Activated CD8-positive, alpha-beta T cell treated with anti-CD3 and anti-CD28 coated beads for 36 hours (primary cell): ENCODE measurements around the gene UBQLNL. TPM values are rescaled to one million over a fixed set of nuclear protein-coding genes. Genes with fewer than 3 reads are reported as not detected.

ENCODE experiments used
- ATAC-seq: fragments of 200-7000 bp; cut with Tn5 transposase; one replicate; pipeline ENCODE4 v1.10.0; 2021; ENCODE audit warnings: mild to moderate bottlenecking, moderate library complexity
- CTCF ChIA-PET: fragments of 350-600 bp; sonication (Branson Sonifier 250); formaldehyde crosslinking; loops from one replicate; lab custom pipeline; 2021; ENCODE audit warnings: antibody characterized with exemption; lab: Charles Lee
- POLR2A ChIA-PET: fragments of 350-600 bp; sonication (Branson Sonifier 250); formaldehyde crosslinking; loops from one replicate; lab custom pipeline; 2021; ENCODE audit warnings: antibody characterized with exemption; lab: Charles Lee
- DNase-seq: peaks from one replicate; pipeline ENCODE4 v3.0.0-alpha.2; 2020
- H3K27ac Mint-ChIP-seq: one replicate; pipeline ENCODE4 v1.8.0; 2021; ENCODE audit warnings: mild to moderate bottlenecking, mixed read lengths
- H3K27me3 Mint-ChIP-seq: one replicate; pipeline ENCODE4 v1.8.0; 2021; ENCODE audit warnings: mixed read lengths
- H3K36me3 Mint-ChIP-seq: one replicate; pipeline ENCODE4 v1.8.0; 2021; ENCODE audit warnings: low read depth, mixed read lengths
- H3K4me1 Mint-ChIP-seq: one replicate; pipeline ENCODE4 v1.8.0; 2021; ENCODE audit warnings: low read depth, mixed read lengths
- H3K4me3 Mint-ChIP-seq: one replicate; pipeline ENCODE4 v1.8.0; 2021; ENCODE audit warnings: mild to moderate bottlenecking, moderate library complexity, mixed read lengths
- H3K9me3 Mint-ChIP-seq: one replicate; pipeline ENCODE4 v1.8.0; 2021; ENCODE audit warnings: mixed read lengths
- CTCF ChIP-seq: fragments of 200-600 bp; IDR thresholded peaks from one replicate; pipeline ENCODE4 v1.8.0; 2022; ENCODE audit warnings: antibody characterized with exemption, mild to moderate bottlenecking
- intact Hi-C: fragments of 100-400 bp; cut with micrococcal nuclease; formaldehyde crosslinking; loops from one replicate; pipeline ENCODE4 v1.10.0; 2022
- total RNA-seq, 2 experiments: library from RNA; stranded (reverse); gene quantifications; one replicate each; pipeline ENCODE4 v1.2.3, GENCODE V29; 2021

The UBQLNL gene, protein sequence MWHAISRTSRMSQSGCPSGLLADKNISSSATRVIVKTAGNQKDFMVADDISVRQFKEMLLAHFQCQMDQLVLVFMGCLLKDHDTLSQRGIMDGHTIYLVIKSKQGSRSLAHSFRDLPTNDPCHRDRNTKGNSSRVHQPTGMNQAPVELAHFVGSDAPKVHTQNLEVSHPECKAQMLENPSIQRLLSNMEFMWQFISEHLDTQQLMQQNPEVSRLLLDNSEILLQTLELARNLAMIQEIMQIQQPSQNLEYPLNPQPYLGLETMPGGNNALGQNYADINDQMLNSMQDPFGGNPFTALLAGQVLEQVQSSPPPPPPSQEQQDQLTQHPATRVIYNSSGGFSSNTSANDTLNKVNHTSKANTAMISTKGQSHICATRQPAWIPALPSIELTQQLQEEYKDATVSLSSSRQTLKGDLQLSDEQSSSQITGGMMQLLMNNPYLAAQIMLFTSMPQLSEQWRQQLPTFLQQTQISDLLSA
- total RNA-seq, result under 1 TPM in 1 of 2 experiments, not detected in 1; 0.25 TPM

DNA sequence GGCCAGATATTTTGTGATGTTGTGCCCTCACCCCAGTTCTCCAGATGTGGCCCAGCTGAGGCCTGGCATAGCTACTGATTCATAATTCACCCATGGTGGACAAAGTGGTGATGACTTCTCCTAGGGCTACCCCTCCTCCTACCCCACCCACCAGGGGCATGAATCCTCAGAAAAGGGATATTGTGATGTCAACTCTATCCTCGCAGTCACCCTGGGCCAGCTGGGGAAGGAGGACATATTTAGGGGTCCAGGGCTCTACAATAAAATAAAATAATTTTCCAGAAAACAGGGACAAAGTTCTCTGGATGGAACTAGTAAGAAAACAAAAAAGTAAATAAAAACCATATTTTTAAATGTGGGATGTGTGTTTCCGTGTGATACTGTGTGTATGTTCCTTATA is at the start of gene UBQLNL:
UBQLNL (minus strand) TSS at position 101 of the 400 bp plus-strand sequence. CDS start 258 bp downstream, outside the sequence.
- DNase-seq (no peak), ATAC-seq (no peak)
- ChIA-PET CTCF (no interaction called here), POLR2A (no interaction called here)
- TF ChIP-seq CTCF, result no peak
- Mint-ChIP-seq H3K9me3 (no peaks in the 10 kb centered on the region), H3K27me3 (peaks cover 2% of the 10 kb centered on the region), H3K36me3 (no peaks in the 10 kb centered on the region), H3K4me1 (no peaks in the 10 kb centered on the region), H3K27ac (no peak within 1 kb of the TSS), H3K4me3 (no peak within 1 kb of the TSS)
- intact Hi-C loops, result no loop called here

- H3K4me1 Mint-ChIP-seq, result peaks cover 5% of the 10 kb centered on the region
- DNase-seq, result no peak
- intact Hi-C loops, result no loop called here
These were observed 47.9 kb upstream of the UBQLNL start for GRCh38 chr11:5564259-5565019.

DNA sequence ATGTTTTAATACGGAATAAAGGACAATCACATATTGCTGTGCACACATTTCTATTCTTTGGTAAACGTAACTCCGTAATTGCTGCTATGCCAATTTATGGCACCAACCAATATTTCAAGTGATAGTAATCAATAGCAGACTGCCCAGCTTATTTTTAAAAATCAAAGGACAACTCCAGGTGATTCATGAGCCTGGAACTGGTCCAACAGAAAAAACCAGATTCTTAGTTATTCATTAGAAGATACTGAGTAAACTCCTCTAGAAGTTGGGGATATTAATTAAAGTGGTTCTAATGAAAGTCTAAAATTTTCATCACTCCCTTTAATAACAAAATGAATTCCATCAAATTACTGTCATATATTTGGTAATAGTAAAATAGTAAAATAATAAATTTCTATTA is 41.3 kb upstream of the UBQLNL start:
- no peaks in the 10 kb centered on the region for H3K4me1 Mint-ChIP-seq
- ATAC-seq (no peak), DNase-seq (no peak)
- no peak overlapping the region for H3K4me3 Mint-ChIP-seq
- ChIA-PET POLR2A (no interaction called here), CTCF (no interaction called here)
- TF ChIP-seq CTCF, result no peak
- H3K27ac Mint-ChIP-seq, result no peak overlapping the region
- no peaks in the 10 kb centered on the region for H3K9me3 Mint-ChIP-seq
- peaks cover 5% of the 10 kb centered on the region for H3K27me3 Mint-ChIP-seq
- intact Hi-C loops, result no loop called here
- no peaks in the 10 kb centered on the region for H3K36me3 Mint-ChIP-seq

More at GRCh38 chr11:5564259-5565019, 47.9 kb upstream of the UBQLNL start:
- CTCF ChIA-PET, result interaction anchor here (1.5 kb wide), 1 partner anchor 88 kb away, joined by 3 read pairs; no protein-coding TSS in a partner anchor
- TF ChIP-seq CTCF, result no peak
- Mint-ChIP-seq H3K27ac (no peak overlapping the region), H3K4me3 (no peak overlapping the region), H3K36me3 (no peaks in the 10 kb centered on the region), H3K27me3 (no peaks in the 10 kb centered on the region), H3K9me3 (peaks cover 2% of the 10 kb centered on the region)
- ATAC-seq, result peak; percentile 62
- POLR2A ChIA-PET, result no interaction called here

DNA sequence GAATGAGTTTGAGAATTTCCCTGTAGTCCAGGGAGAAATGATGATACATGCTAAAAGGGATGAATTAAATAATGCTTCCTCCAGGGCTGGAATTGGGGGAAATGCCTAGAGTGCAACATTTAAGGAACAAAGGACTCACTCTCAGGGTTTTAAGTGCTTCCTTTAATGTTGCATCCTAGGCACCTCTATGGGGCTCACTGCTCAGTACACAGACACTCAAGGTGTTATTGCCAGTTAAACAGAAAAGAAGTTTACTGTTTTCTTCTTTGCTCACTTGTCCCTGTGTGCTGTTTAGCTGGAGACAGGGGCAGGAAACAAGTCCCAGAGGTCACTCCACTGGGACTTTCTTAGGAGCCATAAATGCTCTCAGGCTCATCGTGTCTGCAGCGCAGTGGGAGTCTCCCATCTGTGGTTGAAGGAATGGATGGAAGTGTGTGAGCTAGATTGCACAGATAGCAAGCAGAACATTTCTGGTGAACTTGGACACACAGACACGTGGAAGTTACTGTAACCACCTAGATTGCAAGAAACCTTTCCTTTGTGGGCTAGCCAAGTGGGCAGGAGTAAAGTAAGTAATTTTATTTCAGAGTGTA is 40.2 kb upstream of the UBQLNL start:
- POLR2A ChIA-PET, result no interaction called here
- Mint-ChIP-seq H3K4me1 (no peaks in the 10 kb centered on the region), H3K4me3 (no peak overlapping the region), H3K9me3 (no peaks in the 10 kb centered on the region), H3K36me3 (no peaks in the 10 kb centered on the region), H3K27me3 (peaks cover 12% of the 10 kb centered on the region), H3K27ac (no peak overlapping the region)
- CTCF ChIA-PET, result no interaction called here
- intact Hi-C loops, result no loop called here
- TF ChIP-seq CTCF, result no peak
- ATAC-seq (no peak), DNase-seq (no peak)
